NCI-H748 (cell line): Measurements from ENCODE around the gene MEGF8.

Source experiments
- DNase-seq: peaks from one replicate; lab custom pipeline; 2025; ENCODE audit not compliant: unreplicated experiment; lab: John Stamatoyannopoulos, UW

Gene MEGF8

GRCh38 chr19:42353341-42354015 lies 28.0 kb downstream of the MEGF8 start:
- DNase-seq: no peak

DNA sequence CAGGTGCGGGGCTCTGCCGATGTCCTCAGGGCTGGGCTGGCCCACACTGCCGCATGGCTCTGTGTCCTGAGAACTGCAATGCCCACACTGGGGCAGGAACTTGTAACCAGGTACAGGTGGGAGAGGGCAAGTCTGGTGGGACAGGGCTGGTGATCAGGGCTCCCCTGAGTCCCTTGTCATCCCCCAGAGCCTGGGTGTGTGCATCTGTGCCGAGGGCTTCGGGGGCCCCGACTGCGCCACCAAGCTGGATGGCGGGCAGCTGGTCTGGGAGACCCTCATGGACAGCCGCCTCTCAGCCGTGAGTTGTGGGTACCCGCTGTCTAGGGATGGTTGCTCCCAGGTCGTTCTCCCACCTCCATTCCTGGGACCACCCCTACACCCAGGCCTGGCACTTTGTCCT lies 30.5 kb downstream of the MEGF8 start:
- no peak for DNase-seq

GRCh38 chr19:42356686-42357085 lies 31.3 kb downstream of the MEGF8 start:
- DNase-seq: no peak

GRCh38 chr19:42357290-42357689 lies 31.9 kb downstream of the MEGF8 start:
- no peak for DNase-seq

GRCh38 chr19:42360787-42361544 lies 35.5 kb downstream of the MEGF8 start:
- peak; percentile 21 for DNase-seq

DNA sequence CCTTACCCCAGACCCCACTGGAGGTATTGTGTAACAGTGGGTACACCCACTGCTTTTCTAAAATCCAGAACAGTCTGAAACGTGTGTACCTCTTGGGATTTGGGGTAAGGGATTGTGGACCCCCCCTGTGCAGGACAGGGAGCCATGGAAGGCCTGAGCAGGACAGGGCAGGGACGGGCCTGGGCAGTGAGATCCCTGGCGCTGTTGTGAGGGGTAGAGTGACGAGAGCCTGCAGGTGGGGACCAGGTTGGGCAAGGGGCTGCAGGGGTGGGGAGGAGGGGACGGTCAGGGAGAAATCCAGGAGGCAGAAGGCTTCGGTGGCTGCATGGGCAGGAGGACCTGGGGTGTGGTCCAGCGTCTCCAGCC lies 36.1 kb downstream of the MEGF8 start:
- no peak for DNase-seq

DNA sequence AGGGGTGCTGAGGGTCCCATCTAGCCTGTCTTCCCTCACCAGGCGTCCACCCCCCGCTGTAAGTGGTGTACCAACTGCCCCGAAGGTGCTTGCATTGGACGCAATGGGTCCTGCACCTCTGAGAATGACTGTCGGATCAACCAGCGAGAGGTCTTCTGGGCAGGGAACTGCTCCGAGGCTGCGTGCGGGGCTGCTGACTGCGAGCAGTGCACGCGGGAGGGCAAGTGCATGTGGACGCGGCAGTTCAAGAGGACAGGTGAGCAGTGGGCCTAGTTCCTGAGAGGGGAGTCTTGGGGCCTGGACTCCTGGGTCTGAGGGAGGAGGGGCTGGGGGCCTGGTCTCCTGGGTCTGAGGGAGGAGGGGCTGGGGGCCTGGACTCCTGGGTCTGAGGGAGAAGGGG lies 36.9 kb downstream of the MEGF8 start:
- DNase-seq: no peak

GRCh38 chr19:42362891-42363440 lies 37.5 kb downstream of the MEGF8 start:
- no peak for DNase-seq

GRCh38 chr19:42363614-42364346 lies 38.3 kb downstream of the MEGF8 start:
- DNase-seq: no peak

GRCh38 chr19:42366673-42367072 lies 41.2 kb downstream of the MEGF8 start:
- DNase-seq: no peak

- no peak for DNase-seq
Measured at GRCh38 chr19:42367929-42368328, 42.5 kb downstream of the MEGF8 start.

- no peak for DNase-seq
Measured at GRCh38 chr19:42368360-42368759, 42.9 kb downstream of the MEGF8 start.

GRCh38 chr19:42368765-42369164 lies 43.3 kb downstream of the MEGF8 start:
- no peak for DNase-seq

- no peak for DNase-seq
Measured at GRCh38 chr19:42369433-42370067, 44.1 kb downstream of the MEGF8 start.

DNA sequence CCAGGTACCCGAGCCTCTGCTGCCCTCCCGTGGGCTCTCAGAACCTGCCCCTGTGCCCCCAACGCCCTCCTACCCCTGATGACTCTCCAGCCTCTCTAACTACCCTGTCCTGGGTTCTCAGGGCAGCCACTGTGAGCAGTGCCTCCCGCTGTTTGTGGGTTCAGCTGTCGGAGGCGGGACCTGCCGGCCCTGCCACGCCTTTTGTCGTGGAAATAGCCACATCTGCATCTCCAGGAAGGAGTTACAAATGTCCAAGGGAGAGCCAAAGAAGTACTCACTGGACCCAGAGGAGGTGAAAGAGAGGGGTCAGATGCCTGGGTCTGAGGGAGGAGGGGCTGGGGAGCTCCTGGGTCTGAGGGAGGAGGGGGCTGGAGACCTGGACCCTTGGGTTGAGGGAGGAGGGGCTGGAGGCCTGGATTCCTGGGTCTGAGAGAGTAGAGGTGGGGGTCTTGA lies 44.7 kb downstream of the MEGF8 start:
- DNase-seq: peak; percentile 69

DNA sequence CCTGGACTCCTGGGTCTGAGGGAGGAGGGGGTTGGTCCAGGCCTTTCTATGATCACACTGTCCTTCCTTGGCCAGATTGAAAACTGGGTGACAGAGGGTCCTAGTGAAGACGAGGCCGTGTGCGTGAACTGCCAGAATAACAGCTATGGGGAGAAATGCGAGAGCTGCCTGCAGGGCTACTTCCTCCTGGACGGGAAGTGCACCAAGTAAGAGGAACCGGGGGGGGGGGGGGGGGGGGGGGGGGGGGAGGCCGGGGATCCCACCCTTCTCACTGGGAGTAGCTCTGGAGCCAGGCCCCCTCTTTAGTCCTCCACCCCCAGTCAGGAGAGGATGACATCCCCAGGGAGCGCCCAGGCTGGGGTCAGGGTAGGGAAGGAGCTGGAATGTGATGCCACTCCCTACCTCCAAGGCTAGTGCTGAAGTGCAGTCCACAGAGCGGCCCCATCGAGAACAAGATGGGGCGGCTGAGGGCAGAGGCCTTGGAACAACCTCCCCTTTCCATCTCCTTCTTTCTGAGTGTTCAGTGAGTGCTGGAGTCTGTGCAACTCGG lies 45.3 kb downstream of the MEGF8 start:
- no peak for DNase-seq

GRCh38 chr19:42374826-42375376 lies 49.5 kb downstream of the MEGF8 start:
- DNase-seq: no peak

DNA sequence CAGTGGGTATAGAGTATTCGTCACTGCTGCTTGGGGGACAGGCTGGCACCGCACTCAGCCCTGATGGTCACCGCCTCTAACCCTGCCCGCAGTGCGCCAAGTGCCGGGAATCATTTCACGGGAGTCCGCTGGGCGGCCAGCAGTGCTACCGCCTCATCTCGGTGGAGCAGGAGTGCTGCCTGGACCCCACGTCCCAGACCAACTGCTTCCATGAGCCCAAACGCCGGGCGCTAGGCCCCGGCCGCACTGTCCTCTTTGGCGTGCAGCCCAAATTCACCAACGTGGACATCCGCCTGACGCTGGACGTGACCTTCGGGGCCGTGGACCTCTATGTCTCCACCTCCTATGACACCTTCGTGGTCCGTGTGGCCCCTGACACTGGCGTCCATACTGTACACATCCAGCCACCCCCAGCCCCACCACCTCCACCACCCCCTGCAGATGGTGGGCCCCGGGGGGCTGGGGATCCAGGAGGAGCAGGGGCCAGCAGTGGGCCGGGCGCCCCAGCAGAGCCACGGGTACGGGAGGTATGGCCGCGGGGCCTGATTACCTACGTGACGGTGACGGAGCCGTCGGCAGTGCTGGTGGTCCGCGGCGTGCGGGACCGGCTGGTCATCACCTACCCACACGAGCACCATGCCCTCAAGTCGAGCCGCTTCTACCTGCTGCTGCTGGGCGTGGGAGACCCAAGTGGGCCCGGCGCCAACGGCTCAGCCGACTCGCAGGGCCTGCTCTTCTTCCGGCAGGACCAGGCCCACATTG lies 50.2 kb downstream of the MEGF8 start:
- DNase-seq: no peak

- no peak for DNase-seq
Measured at GRCh38 chr19:42376177-42376555, 50.7 kb downstream of the MEGF8 start.
